Panc1 (cell line): Measurements from ENCODE around the gene SRGAP3. TPM values are rescaled to one million over a fixed set of nuclear protein-coding genes. Genes with fewer than 3 reads are reported as not detected.

Source experiments
- ATAC-seq: fragments of 200-7000 bp; cut with Tn5 transposase; 2 replicates; pipeline ENCODE4 v1.9.1; 2020; ENCODE audit warnings: mild to moderate bottlenecking, moderate library complexity
- BruUV-seq: library from RNA; stranded (reverse); fragments of 400-500 nt; replicated peaks from 2 replicates; lab custom pipeline; 2021; lab: Mats Ljungman, UMichigan
- CTCF ChIA-PET: fragments of 300-600 bp; sonication (Branson Sonifier 250); formaldehyde crosslinking; loops from one replicate; lab custom pipeline; 2022; ENCODE audit warnings: antibody characterized with exemption; lab: Charles Lee
- POLR2A ChIA-PET: fragments of 300-600 bp; sonication (Branson Sonifier 250); formaldehyde crosslinking; loops from one replicate; lab custom pipeline; 2022; ENCODE audit warnings: antibody characterized with exemption; lab: Charles Lee
- DNase-seq: peaks from one replicate; pipeline ENCODE4 v3.0.0-alpha.2; 2010; ENCODE audit warnings: low read depth, low spot score
- H3K27ac ChIP-seq: 2 replicates; pipeline ENCODE4 v1.5.1; 2011; ENCODE audit warnings: mild to moderate bottlenecking, low read length, inconsistent platforms
- H3K27me3 ChIP-seq: fragments of 200-500 bp; sonication (Bioruptor generic); 2 replicates; pipeline ENCODE4 v1.6.0; 2014; ENCODE audit warnings: low read length, inconsistent platforms; ENCODE audit not compliant: control insufficient read depth, insufficient read depth
- H3K36me3 ChIP-seq: fragments of 200-500 bp; sonication (Bioruptor generic); 2 replicates; pipeline ENCODE4 v1.5.1; 2014; ENCODE audit warnings: inconsistent platforms, mild to moderate bottlenecking, low read length, moderate library complexity; ENCODE audit not compliant: control insufficient read depth, insufficient read depth
- H3K4me1 ChIP-seq: 2 replicates; pipeline ENCODE4 v1.5.1; 2011; ENCODE audit warnings: inconsistent platforms, mild to moderate bottlenecking, low read length, moderate library complexity; ENCODE audit not compliant: control insufficient read depth, insufficient read depth
- H3K4me3 ChIP-seq, 2 experiments: 2 replicates each; pipeline ENCODE4 v1.5.1; 2011 to 2012; ENCODE audit warnings: low read depth in 2 of 2, low read length in 2 of 2, mild to moderate bottlenecking in 2 of 2, inconsistent platforms in 1 of 2, moderate library complexity in 1 of 2
- H3K9me3 ChIP-seq: fragments of 200-500 bp; sonication (Bioruptor generic); 2 replicates; pipeline ENCODE4 v1.5.1; 2014; ENCODE audit warnings: low read depth, mild to moderate bottlenecking, inconsistent platforms, low read length, moderate library complexity; ENCODE audit not compliant: control insufficient read depth, insufficient read depth
- CTCF ChIP-seq: fragments of 450-650 bp; IDR thresholded peaks from 2 replicates; pipeline ENCODE4 v1.5.1; 2017; ENCODE audit warnings: mild to moderate bottlenecking
- POLR2AphosphoS5 ChIP-seq: IDR thresholded peaks from 2 replicates; pipeline ENCODE4 v1.6.1; 2012; ENCODE audit warnings: mild to moderate bottlenecking, low read depth, low read length, moderate library complexity
- REST ChIP-seq, 2 experiments: IDR thresholded peaks; 2 replicates each; pipeline ENCODE4 v1.6.1; 2011 to 2012; ENCODE audit warnings: low read depth in 2 of 2, control low read depth in 1 of 2, low read length in 1 of 2, mild to moderate bottlenecking in 1 of 2, moderate library complexity in 1 of 2; ENCODE audit not compliant: insufficient read depth in 1 of 2
- SIN3A ChIP-seq: IDR thresholded peaks from 2 replicates; pipeline ENCODE4 v1.6.1; 2012; ENCODE audit warnings: low read depth, mild to moderate bottlenecking, low read length, moderate library complexity, borderline replicate concordance; ENCODE audit not compliant: insufficient read depth
- TCF7L2 ChIP-seq: IDR thresholded peaks from 2 replicates; pipeline ENCODE4 v1.6.1; 2011; ENCODE audit warnings: mild to moderate bottlenecking, low read depth, low read length, inconsistent platforms
- in situ Hi-C: cut with HindIII; loops from 2 replicates; pipeline ENCODE4 v1.10.0; 2016; ENCODE audit warnings: low sequenced_read_pairs, low pct_unique_long_range_greater_than_20kb
- intact Hi-C: fragments of 100-400 bp; cut with micrococcal nuclease; formaldehyde crosslinking; loops from one replicate; pipeline ENCODE4 v1.10.0; 2022; ENCODE audit not compliant: unreplicated experiment
- total RNA-seq: library from RNA; stranded (reverse); gene quantifications from one replicate; pipeline ENCODE4 v1.2.1, GENCODE V29; 2021; ENCODE audit not compliant: unreplicated experiment

Gene SRGAP3
- total RNA-seq, 1 experiment from 2014 or later = 0.82 TPM

GRCh38 chr3:8981296-8981695, 268.1 kb downstream of the SRGAP3 start:
- POLR2A ChIA-PET = no interaction called here
- Histone ChIP-seq H3K27me3 (no peaks in the 10 kb centered on the region), H3K4me1 (no peaks in the 10 kb centered on the region), H3K9me3 (no peaks in the 10 kb centered on the region), H3K36me3 (no peaks in the 10 kb centered on the region), H3K4me3 (no peak overlapping the region), H3K27ac (no peak overlapping the region)
- intact Hi-C loops (no loop called here), in situ Hi-C loops (no loop called here)
- DNase-seq = no peak
- BruUV-seq = no TSS peak
- CTCF ChIA-PET = no interaction called here
- no peak for TF ChIP-seq POLR2AphosphoS5
- TF ChIP-seq CTCF = no peak
- TF ChIP-seq REST (IDR thresholded peaks at IDR 0.05; ENCODE audit: insufficient read depth in 1 of 2, low read depth in 2 of 2, low read length in 1 of 2) = no peak
- TF ChIP-seq SIN3A = no peak
- TF ChIP-seq TCF7L2 = no peak
- no peak for ATAC-seq

- intact Hi-C loops = no loop called here
- ChIA-PET POLR2A (no interaction called here), CTCF (no interaction called here)
- Histone ChIP-seq H3K27ac (no peak overlapping the region), H3K27me3 (no peaks in the 10 kb centered on the region), H3K36me3 (no peaks in the 10 kb centered on the region), H3K4me1 (no peaks in the 10 kb centered on the region), H3K9me3 (no peaks in the 10 kb centered on the region), H3K4me3 (no peak overlapping the region)
- TF ChIP-seq SIN3A (no peak), REST (IDR thresholded peaks at IDR 0.05; ENCODE audit: insufficient read depth in 1 of 2, low read depth in 2 of 2, low read length in 1 of 2) (no peak), TCF7L2 (no peak), CTCF (no peak), POLR2AphosphoS5 (no peak)
- no TSS peak for BruUV-seq
- DNase-seq (no peak), ATAC-seq (no peak)
- in situ Hi-C loops = no loop called here
These were observed 268.6 kb downstream of the SRGAP3 start for GRCh38 chr3:8980756-8981257.
